Left lung (tissue), 10 donors: ENCODE measurements around the gene CFAP77. TPM values are rescaled to one million over a fixed set of nuclear protein-coding genes. Genes with fewer than 3 reads are reported as not detected.

Source experiments
- ATAC-seq: fragments of 200-7000 bp; cut with Tn5 transposase; one replicate; pipeline ENCODE4 v1.9.1; 2020; ENCODE audit warnings: moderate library complexity
- DNase-seq, 4 donors: peaks; one replicate each; pipeline ENCODE4 v3.0.0-alpha.2; 2013 to 2020
- H3K27ac ChIP-seq, 2 donors: fragments of 200-600 bp; sonication (generic) in 1 of 2; one replicate each; pipeline versions ENCODE4 v1.5.0 to v1.8.0; 2020 to 2021
- H3K27me3 ChIP-seq, 2 donors: fragments of 200-600 bp; sonication (generic) in 1 of 2; one replicate each; pipeline versions ENCODE4 v1.5.0 to v1.8.0; 2020 to 2021
- H3K36me3 ChIP-seq, 2 donors: fragments of 200-600 bp; sonication (generic) in 1 of 2; one replicate each; pipeline versions ENCODE4 v1.5.0 to v1.8.0; 2020 to 2021
- H3K4me1 ChIP-seq, 2 donors: fragments of 200-600 bp; one replicate each; pipeline ENCODE4 v1.8.0; 2021
- H3K4me3 ChIP-seq, 2 donors: fragments of 200-600 bp; sonication (generic) in 1 of 2; one replicate each; pipeline versions ENCODE4 v1.5.0 to v1.8.0; 2020 to 2021; ENCODE audit warnings: mild to moderate bottlenecking in 1 of 2
- H3K9me3 ChIP-seq, 2 donors: fragments of 200-600 bp; sonication (generic) in 1 of 2; one replicate each; pipeline versions ENCODE4 v1.5.0 to v1.8.0; 2020 to 2021
- intact Hi-C, 2 donors: fragments of 100-400 bp; cut with DNase I; formaldehyde crosslinking; loops; one replicate each; pipeline versions ENCODE4 v1.11.2 to v1.14.2; 2022
- polyA plus RNA-seq, 6 donors: library from polyadenylated mRNA; unstranded; fragments of 120-200 nt; gene quantifications; one replicate each; pipeline ENCODE4 v1.2.1, GENCODE V29; 2013; ENCODE audit not compliant: insufficient read length in 6 of 6
- total RNA-seq, 2 donors: library from RNA; stranded (reverse); fragmentation: NEBNext Ultra II Directional; extraction: Animal tissue kit (Norgen Biotek cat#: 25700); gene quantifications; one replicate each; pipeline ENCODE4 v1.2.1, GENCODE V29; 2021
- TF ChIP-seq, protein P1 (sequence below), 2 donors: fragments of 200-600 bp; sonication (generic) in 1 of 2; IDR thresholded peaks; one replicate each; pipeline versions ENCODE4 v1.5.0 to v1.8.0; 2021; ENCODE audit warnings: antibody characterized with exemption in 2 of 2
- donor health status: DM: no; HTN: yes; CAD: no.
- donor health status: DM: no; HTN: no; CAD: no.

The CFAP77 gene
- total and polyA plus RNA-seq, 8 donors: 0.50 to 3.7 (median 2.4) TPM; not detected in 1

- DNase-seq (no peak), ATAC-seq (no peak)
- no peak overlapping the region for H3K27ac ChIP-seq
- H3K4me3 ChIP-seq: no peak overlapping the region
- TF ChIP-seq, protein P1, sequence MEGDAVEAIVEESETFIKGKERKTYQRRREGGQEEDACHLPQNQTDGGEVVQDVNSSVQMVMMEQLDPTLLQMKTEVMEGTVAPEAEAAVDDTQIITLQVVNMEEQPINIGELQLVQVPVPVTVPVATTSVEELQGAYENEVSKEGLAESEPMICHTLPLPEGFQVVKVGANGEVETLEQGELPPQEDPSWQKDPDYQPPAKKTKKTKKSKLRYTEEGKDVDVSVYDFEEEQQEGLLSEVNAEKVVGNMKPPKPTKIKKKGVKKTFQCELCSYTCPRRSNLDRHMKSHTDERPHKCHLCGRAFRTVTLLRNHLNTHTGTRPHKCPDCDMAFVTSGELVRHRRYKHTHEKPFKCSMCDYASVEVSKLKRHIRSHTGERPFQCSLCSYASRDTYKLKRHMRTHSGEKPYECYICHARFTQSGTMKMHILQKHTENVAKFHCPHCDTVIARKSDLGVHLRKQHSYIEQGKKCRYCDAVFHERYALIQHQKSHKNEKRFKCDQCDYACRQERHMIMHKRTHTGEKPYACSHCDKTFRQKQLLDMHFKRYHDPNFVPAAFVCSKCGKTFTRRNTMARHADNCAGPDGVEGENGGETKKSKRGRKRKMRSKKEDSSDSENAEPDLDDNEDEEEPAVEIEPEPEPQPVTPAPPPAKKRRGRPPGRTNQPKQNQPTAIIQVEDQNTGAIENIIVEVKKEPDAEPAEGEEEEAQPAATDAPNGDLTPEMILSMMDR (IDR thresholded peaks at IDR 0.05): no peak
- H3K27me3 ChIP-seq: peaks cover 13 to 63% of the 10 kb centered on the region in 2 donors
- intact Hi-C loops: loop anchor here in 1 of 2 donors (5.0 to 10.0 kb wide), 2 partner anchors 61 to 158 kb away; partner anchors contain the start of gene CFAP77
- no peaks in the 10 kb centered on the region for H3K4me1 ChIP-seq
- no peaks in the 10 kb centered on the region for H3K36me3 ChIP-seq
- no peaks in the 10 kb centered on the region for H3K9me3 ChIP-seq
Observed at GRCh38 chr9:132572921-132573320, 162.9 kb downstream of the CFAP77 start.

DNA sequence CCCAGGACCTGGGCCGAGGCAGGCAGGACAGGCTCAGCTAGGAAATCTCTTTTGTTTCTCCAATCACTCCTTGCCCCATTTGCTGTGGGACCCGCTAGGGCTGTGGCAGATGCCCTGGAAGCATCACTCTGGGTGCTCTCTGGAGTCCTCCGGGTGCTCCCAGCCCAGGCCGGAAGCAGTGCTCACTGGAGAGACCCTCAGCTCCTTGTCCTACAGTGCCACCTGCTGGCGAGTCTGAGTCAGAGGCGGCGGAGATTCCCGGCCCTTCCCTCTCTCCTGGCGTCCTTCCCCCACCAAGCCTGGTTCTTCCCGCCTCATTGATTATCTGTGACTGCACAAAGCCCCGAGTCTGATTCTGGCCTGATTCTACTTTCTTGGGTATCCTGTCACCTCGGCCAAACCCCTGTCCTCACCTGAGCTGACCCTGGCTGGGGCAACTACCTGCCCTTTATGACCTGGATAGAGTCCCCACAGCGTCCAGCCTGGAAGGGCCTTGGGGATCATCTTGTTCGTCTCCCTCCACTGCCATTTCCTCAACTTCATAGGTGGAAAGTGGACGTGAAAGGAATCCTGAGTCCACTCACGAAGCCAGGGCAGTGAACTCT, 165.1 kb downstream of the CFAP77 start:
- peak; percentile 97 for ATAC-seq
- Histone ChIP-seq H3K36me3 (no peaks in the 10 kb centered on the region), H3K4me1 (no peaks in the 10 kb centered on the region), H3K4me3 (no peak overlapping the region), H3K27me3 (peaks cover 35 to 85% of the 10 kb centered on the region in 2 donors), H3K9me3 (no peaks in the 10 kb centered on the region), H3K27ac (no peak overlapping the region)
- DNase-seq: peak in 3 of 4 donors; percentile 37 to 78 (median 60)
- intact Hi-C loops: loop anchor here in 1 of 2 donors (10.0 kb wide), 1 partner anchor 160 kb away; the partner anchor contains the start of gene CFAP77
- TF ChIP-seq, protein P1 (IDR thresholded peaks at IDR 0.05): peak; percentile 49 to 54

GRCh38 chr9:132575811-132576210, 165.8 kb downstream of the CFAP77 start:
- TF ChIP-seq, protein P1 (IDR thresholded peaks at IDR 0.05): no peak
- no peaks in the 10 kb centered on the region for H3K9me3 ChIP-seq
- no peaks in the 10 kb centered on the region for H3K4me1 ChIP-seq
- intact Hi-C loops: loop anchor here in 1 of 2 donors (10.0 kb wide), 1 partner anchor 161 kb away; the partner anchor contains the start of gene CFAP77
- H3K27me3 ChIP-seq: peaks cover 42 to 92% of the 10 kb centered on the region in 2 donors
- ATAC-seq (no peak), DNase-seq (no peak)
- no peak overlapping the region for H3K4me3 ChIP-seq
- no peaks in the 10 kb centered on the region for H3K36me3 ChIP-seq
- no peak overlapping the region for H3K27ac ChIP-seq

GRCh38 chr9:132577119-132577518, 167.1 kb downstream of the CFAP77 start:
- DNase-seq: no peak
- Histone ChIP-seq H3K4me3 (no peak overlapping the region), H3K36me3 (no peaks in the 10 kb centered on the region), H3K4me1 (peaks cover 3 to 6% of the 10 kb centered on the region in 2 donors), H3K9me3 (no peaks in the 10 kb centered on the region), H3K27me3 (peaks cover 52 to 100% of the 10 kb centered on the region in 2 donors), H3K27ac (no peak overlapping the region)
- TF ChIP-seq, protein P1 (IDR thresholded peaks at IDR 0.05): no peak
- intact Hi-C loops: loop anchor here in 1 of 2 donors (10.0 kb wide), 1 partner anchor 162 kb away; the partner anchor contains the start of gene CFAP77
- ATAC-seq: no peak

DNA sequence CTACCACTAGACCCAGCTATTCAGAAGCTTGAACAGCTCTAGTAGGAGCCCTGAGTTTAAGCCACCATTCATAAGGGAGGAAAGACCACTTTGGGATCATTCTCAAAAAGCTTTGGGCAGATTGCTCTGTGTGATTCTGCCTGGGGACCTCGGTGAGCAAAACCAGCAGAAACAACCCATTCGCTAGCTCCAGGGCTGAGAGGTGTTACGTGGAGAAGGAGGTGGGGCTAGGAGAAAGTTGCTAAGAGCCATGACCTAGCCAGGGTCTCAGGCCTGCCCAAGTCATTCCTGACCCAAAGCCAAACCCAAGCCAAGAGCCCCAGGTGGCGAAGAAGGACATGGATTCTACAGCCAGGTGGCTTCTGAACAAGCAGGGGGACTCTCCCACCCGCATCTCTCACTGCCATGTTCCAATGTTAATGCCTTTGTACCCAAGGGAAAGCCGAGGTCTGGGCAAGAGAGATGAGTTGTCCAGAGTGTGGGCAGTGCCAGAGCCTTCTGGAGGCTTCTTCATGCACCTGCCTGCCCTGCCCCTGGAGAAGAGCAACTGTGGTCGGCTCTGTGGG, 168.4 kb downstream of the CFAP77 start:
- peaks cover 3 to 6% of the 10 kb centered on the region in 2 donors for H3K4me1 ChIP-seq
- H3K36me3 ChIP-seq: no peaks in the 10 kb centered on the region
- no peak for DNase-seq
- TF ChIP-seq, protein P1 (IDR thresholded peaks at IDR 0.05): no peak
- H3K4me3 ChIP-seq: no peak overlapping the region
- ATAC-seq: no peak
- H3K27ac ChIP-seq: no peak overlapping the region
- no peaks in the 10 kb centered on the region for H3K9me3 ChIP-seq
- peaks cover 65 to 100% of the 10 kb centered on the region in 2 donors for H3K27me3 ChIP-seq
- intact Hi-C loops: loop anchor here in 1 of 2 donors (10.0 kb wide), 1 partner anchor 164 kb away; the partner anchor contains the start of gene CFAP77
